GM19324 (cell line): ENCODE measurements around the gene NEU1.
A peak's percentile ranks its signal among the peaks of the same experiment; 100 is the strongest.
"Not testable (repeated sequence)": the region's sequence is repeated elsewhere in the genome, so short reads cannot be mapped to it uniquely, and the experiment has no call there.

Experiments used
- ATAC-seq: cut with Tn5 transposase; IDR thresholded peaks from one replicate; pipeline ENCODE4 v1.9.1; 2021; ENCODE audit warnings: mild to moderate bottlenecking, moderate library complexity; ENCODE audit not compliant: unreplicated experiment, low FRiP score

Gene NEU1

DNA sequence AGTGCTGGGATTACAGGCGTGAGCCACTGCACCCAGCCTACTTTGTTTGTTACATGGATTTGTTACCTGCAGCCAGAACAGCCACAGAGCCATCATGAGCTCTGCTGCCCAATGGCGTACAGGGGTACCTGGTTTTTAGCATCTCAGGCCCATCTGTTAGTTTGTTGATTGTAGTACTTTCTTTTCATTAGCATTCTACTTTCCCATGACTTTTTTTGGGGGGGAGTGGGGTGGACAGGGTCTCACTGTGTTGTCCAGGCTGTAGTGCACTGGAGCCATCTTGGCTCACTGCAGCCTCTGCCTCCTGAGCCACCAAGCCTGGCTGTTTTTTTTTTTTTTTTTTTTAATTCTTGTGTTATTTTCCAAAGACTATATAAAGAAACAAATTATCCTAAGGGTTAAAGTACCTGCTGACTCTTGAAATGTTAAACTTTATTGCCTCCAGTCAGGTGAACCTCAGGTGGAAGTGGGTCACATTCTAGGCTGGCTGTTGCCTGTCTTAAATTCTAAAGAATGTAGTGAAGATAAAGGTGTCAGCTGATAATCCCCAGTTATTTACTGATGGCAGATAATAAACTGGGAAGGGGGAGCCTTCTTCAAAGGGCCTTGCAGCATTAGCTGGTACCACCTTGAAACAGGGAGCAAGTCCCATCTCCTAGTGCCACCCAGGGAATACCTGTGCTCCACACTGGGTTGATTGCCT lies 15.2 kb downstream of the NEU1 start:
- no peak for ATAC-seq

GRCh38 chr6:31844507-31844906 lies 18.1 kb downstream of the NEU1 start:
- no peak for ATAC-seq

GRCh38 chr6:31842053-31842452 lies 20.6 kb downstream of the NEU1 start:
- no peak for ATAC-seq

GRCh38 chr6:31839779-31840126 lies 22.9 kb downstream of the NEU1 start:
- not testable (repeated sequence) for ATAC-seq

- ATAC-seq, result no peak
These were observed 23.7 kb downstream of the NEU1 start for GRCh38 chr6:31838968-31839367.

DNA sequence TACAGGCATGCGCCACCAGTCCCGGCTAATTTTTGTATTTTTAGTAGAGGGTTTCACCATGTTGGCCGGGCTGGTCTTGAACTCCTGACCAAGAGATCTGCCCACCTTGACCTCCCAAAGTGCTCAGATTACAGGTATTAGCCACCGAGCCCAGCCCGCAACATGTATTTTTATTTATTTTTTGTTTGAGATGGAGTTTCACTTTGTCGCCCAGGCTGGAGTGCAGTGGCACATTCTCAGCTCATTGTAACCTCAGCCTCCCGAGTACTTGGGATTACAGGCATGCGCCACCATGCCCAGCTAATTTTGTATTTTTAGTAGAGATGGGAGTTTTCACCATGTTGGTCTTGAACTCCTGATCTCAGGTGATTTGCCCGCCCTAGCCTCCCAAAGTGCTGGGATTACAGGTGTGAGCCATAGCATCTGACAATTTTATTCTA lies 24.5 kb downstream of the NEU1 start:
- ATAC-seq, result not testable (repeated sequence)

DNA sequence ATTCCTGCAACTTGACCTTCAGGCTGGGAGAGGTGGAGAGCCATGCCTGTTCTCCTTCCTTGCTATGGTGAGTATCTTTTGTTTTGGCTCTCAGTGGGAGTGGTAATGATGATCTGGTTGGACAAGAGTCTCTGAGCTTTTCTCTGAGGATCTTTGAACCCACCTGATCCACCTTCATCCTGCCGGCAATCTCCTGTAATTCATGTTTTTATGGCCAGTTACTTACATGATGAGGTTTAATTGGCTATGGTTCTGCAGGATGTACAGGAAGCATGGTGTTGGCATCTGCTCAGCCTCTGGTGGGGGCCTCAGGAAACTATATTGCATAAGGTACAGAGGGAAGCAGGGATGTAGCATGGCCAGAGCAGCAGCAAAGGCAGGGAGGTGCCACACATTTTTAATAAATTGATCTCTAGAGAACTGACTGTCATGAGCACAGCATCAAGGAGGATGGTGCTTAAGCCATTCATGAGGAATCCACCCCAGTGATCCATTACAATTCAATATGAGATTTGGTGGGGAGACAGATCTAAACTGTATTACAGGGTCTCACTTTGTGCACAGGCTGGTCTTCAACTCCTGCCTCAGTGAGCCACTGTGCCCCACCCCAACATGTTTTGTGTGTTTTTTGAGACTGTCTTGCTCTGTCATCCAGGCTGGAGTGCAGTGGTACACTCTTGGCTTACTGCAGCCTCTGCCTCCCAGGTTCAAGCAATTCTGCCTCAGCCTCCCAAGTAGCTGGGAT lies 25.1 kb downstream of the NEU1 start:
- ATAC-seq, result no peak

- ATAC-seq, result no peak
These were observed 25.9 kb downstream of the NEU1 start for GRCh38 chr6:31836474-31837368.

- ATAC-seq, result no peak
These were observed 26.6 kb downstream of the NEU1 start for GRCh38 chr6:31836047-31836473.

DNA sequence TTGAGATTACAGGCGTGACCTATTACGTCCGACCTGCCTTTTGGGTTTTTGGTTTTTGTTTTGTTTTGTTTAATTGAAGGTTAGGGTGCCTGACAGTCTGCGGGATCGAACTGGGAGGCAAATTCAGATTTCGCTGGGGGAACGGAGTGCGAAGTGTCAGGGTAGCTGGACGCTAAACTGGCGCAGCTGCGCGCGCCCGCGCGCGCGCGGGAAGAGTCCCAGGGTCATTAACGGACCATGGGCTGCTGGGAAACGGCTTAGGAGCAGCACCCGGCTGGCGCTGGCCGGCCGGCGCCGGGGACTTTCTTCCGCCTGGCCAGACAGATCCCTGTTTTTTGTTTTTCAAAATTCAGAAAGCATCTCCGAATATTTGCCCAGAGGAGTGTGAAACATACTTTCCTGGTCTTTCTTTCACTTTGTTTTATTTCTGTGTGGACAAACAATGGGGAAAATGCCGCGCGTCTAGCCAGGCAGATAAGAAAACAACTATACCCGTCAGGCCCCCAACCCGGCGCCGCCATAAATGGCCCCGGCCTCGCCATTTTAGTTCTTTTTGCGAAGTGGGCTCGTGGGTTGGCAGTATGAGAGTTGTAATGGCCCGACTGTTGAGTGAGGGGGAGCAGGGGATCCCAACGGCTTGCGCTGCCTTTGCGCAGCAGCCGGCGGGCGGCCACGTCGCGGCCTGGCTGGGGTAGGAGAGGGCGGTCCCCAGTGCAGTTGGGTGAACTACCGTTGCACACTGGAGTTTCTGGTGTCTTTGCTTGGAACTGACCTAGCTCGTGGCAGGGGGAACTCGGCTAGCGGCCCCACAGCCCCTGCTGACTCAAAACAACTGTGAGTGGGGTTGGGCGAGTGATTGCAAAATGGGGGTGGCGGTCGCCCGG lies 28.0 kb downstream of the NEU1 start:
- ATAC-seq, result peak; percentile 53

DNA sequence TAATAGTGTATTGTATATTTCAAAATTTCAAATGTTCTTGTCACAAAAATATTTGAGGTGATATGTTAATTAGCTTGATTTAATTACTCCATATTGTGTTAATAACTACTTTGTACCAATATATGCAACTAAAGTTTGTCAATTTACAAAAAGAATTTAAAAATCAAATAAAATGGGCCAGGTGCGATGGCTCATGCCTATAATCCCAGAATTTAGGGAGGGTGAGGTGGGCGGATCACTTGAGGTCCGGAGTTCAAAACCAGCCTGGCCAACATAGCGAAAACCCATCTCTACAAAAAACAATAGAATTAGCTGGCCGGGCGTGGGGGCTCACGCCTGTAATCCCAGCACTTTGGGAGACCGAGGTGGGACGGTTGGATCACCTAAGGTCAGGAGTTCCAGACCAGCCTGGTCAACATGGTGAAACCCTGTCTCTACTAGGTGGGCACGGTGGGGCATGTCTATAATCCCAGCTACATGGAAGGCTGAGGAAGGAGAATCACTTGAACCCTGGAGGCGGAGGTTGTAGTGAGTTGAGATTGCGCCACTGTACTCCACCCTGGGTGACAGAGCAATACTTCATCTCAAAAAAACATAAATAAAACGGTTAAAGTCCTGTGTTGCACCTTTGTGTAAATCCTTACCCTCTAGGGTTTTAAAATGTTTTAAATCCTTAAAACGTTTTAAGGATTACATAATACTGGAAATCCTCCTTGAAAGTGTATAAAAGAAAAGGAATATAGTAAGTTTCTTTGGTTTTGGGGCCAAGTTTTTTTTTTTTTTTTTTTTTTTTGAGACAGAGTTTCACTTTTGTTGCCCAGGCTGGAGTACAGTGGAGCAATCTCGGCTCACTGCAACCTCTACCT lies 31.0 kb downstream of the NEU1 start:
- ATAC-seq, result no peak

- no peak for ATAC-seq
These were observed 31.7 kb downstream of the NEU1 start for GRCh38 chr6:31830886-31831335.

- ATAC-seq, result no peak
These were observed 32.9 kb downstream of the NEU1 start for GRCh38 chr6:31829633-31830283.

DNA sequence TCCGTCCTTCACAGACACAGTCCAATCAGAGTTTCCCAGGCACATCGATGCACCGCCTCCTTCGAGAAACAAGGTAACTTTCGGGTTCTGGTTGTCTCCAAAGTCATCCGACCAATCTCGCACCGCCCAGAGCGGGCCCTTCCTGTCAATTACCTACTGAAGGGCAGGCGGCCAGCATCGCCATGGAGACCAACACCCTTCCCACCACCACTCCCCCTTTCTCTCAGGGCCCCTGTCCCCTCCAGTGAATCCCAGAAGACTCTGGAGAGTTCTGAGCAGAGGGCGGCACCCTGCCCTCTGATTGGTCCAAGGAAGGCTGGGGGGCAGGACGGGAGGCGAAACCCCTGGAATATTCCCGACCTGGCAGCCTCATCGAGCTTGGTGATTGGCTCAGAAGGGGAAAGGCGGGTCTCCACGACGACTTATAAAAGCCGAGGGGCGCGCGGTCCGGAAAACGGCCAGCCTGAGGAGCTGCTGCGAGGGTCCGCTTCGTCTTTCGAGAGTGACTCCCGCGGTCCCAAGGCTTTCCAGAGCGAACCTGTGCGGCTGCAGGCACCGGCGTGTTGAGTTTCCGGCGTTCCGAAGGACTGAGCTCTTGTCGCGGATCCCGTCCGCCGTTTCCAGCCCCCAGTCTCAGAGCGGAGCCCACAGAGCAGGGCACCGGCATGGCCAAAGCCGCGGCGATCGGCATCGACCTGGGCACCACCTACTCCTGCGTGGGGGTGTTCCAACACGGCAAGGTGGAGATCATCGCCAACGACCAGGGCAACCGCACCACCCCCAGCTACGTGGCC lies 35.1 kb downstream of the NEU1 start, which contains the start of gene HSPA1B:
HSPA1B (plus strand) TSS at position 453 of the 794 bp plus-strand sequence; CDS start at position 666, 213 bp downstream.
- ATAC-seq, result peak; percentile 86

GRCh38 chr6:31826793-31827285 lies 35.8 kb downstream of the NEU1 start:
- ATAC-seq, result peak; percentile 13

- no peak for ATAC-seq
These were observed 37.1 kb downstream of the NEU1 start for GRCh38 chr6:31825553-31825952.

- not testable (repeated sequence) for ATAC-seq
These were observed 38.9 kb downstream of the NEU1 start for GRCh38 chr6:31823592-31824196.
